Measurements from ENCODE around the gene CERS1. TPM values are rescaled to one million over a fixed set of nuclear protein-coding genes. Genes with fewer than 3 reads are reported as not detected.

CERS1 gene
- total and polyA plus RNA-seq, 2 donors: 2.2 to 7.2 TPM

DNA sequence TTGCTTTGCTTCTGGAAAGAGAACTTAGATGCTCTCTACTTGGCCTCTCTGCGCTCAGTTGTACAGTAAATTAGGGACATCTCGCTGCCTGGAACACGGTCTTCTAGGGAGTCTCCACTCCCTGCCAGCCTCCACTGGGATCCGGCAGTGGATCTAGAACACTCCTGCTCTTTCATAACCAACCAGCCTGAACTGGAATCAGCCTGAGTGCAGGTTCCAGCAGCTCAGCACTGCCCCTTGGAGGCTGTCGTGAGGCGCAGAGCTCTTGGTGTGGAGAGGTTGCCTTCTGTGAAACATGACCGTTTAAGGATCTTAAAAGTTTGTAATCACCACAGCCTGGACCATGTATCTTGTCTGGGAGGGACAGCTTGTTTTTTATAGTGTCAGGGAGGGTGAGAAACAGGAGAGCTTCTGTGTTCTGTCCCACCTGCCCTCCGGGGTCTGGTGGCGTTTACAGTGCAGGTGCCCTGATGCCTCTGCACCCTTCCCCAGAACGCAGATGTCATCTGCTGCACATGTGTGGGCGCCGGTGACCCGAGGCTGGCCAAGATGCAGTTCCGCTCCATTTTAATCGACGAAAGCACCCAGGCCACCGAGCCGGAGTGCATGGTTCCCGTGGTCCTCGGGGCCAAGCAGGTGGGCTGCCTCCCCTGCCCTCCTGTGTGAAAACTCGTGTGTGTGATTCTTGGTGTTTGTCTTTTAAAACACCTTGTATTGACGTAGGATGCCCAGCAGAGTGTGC is 39.4 kb downstream of the CERS1 start:
- DNase-seq (ENCODE audit: extremely low spot score): no peak
- Histone ChIP-seq H3K4me3 (ENCODE audit: low read depth, low read length) (no peak overlapping the region), H3K27ac (ENCODE audit: low read depth) (no peak overlapping the region), H3K4me1 (ENCODE audit: insufficient read depth) (no peaks in the 10 kb centered on the region), H3K36me3 (ENCODE audit: insufficient read depth) (peaks cover 20% of the 10 kb centered on the region)
- 86% methylated on average over 22 of the region's 22 CpGs for WGBS

DNA sequence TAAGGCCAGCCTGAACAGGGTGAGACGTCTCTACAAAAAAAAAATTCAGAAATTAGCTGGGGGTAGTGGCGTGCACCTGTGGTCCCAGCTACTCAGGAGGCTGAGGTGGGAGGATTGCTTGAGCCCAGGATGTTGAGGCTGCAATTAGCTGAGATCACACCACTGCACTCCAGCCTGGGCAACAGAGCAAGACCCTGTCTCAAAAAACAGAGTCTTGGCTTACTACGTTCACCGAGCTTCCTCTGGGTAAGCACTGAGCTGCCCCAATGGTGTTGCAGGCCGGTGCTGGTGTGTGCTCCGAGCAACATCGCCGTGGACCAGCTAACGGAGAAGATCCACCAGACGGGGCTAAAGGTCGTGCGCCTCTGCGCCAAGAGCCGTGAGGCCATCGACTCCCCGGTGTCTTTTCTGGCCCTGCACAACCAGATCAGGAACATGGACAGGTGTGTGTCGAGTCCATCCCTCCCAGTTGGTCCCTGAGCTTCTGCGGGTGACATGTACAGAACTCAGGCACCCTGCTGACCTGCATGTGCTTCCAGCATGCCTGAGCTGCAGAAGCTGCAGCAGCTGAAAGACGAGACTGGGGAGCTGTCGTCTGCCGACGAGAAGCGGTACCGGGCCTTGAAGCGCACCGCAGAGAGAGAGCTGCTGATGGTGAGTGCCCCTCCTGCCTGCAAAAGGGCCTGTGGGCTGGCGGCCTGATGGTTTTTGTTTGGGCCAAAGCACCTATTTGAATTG is 40.1 kb downstream of the CERS1 start:
- Histone ChIP-seq H3K36me3 (ENCODE audit: insufficient read depth) (peaks cover 18% of the 10 kb centered on the region), H3K4me1 (ENCODE audit: insufficient read depth) (no peaks in the 10 kb centered on the region), H3K4me3 (ENCODE audit: low read depth, low read length) (no peak overlapping the region), H3K27ac (ENCODE audit: low read depth) (no peak overlapping the region)
- WGBS: 91% methylated on average over 27 of the region's 27 CpGs
- no peak for DNase-seq (ENCODE audit: extremely low spot score)

- H3K4me1 ChIP-seq (ENCODE audit: insufficient read depth): no peaks in the 10 kb centered on the region
- H3K36me3 ChIP-seq (ENCODE audit: insufficient read depth): peaks cover 14% of the 10 kb centered on the region
- no peak for DNase-seq (ENCODE audit: extremely low spot score)
- H3K4me3 ChIP-seq (ENCODE audit: low read depth, low read length): no peak overlapping the region
- WGBS: 96% methylated on average over 33 of the region's 33 CpGs
- no peak overlapping the region for H3K27ac ChIP-seq (ENCODE audit: low read depth)
Measured at GRCh38 chr19:18854982-18855381, 41.0 kb downstream of the CERS1 start.

DNA sequence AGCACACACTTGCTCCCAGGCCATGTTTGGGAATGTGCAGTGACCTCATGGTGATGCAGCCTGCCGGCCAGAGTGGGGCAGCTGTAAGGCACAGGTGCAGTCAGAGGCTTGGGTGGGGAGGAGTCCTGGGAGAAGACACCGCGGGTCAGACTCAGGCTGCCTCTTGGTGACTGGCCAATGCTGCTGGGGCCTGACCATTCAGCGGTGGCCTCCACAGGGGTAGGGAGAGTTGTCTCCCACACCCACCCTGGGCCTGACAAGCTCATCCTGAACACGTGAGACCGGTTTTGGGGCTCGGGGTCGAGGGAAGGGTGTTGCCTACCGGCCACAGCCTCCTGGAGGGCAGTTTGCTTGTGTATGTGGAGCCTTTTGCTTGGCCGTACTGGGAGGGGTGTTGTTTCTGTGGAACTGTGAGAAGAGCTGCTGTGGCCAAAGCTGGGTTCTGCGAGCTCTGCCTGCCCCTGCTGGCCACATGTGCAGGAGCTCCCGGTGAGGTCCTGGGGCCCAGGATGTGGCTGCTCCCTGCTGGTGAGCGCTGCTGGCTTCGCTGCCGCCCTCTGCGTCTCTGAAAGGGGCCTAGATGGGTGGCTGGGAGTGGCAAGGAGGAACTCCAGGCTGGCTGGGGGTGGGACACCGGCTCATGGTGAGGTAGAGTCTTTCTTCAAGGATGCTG is 42.1 kb downstream of the CERS1 start:
- DNase-seq (ENCODE audit: extremely low spot score): no peak
- no peak overlapping the region for H3K27ac ChIP-seq (ENCODE audit: low read depth)
- WGBS: 78% methylated on average over 17 of the region's 17 CpGs
- peaks cover 13% of the 10 kb centered on the region for H3K36me3 ChIP-seq (ENCODE audit: insufficient read depth)
- H3K4me1 ChIP-seq (ENCODE audit: insufficient read depth): no peaks in the 10 kb centered on the region
- no peak overlapping the region for H3K4me3 ChIP-seq (ENCODE audit: low read depth, low read length)

- WGBS: 82% methylated on average over 12 of the region's 12 CpGs
- DNase-seq (ENCODE audit: extremely low spot score): peak; percentile 55
- Histone ChIP-seq H3K4me3 (ENCODE audit: low read depth, low read length) (no peak overlapping the region), H3K36me3 (ENCODE audit: insufficient read depth) (peaks cover 12% of the 10 kb centered on the region), H3K4me1 (ENCODE audit: insufficient read depth) (no peaks in the 10 kb centered on the region), H3K27ac (ENCODE audit: low read depth) (no peak overlapping the region)
Measured at GRCh38 chr19:18852648-18853047, 43.3 kb downstream of the CERS1 start.

DNA sequence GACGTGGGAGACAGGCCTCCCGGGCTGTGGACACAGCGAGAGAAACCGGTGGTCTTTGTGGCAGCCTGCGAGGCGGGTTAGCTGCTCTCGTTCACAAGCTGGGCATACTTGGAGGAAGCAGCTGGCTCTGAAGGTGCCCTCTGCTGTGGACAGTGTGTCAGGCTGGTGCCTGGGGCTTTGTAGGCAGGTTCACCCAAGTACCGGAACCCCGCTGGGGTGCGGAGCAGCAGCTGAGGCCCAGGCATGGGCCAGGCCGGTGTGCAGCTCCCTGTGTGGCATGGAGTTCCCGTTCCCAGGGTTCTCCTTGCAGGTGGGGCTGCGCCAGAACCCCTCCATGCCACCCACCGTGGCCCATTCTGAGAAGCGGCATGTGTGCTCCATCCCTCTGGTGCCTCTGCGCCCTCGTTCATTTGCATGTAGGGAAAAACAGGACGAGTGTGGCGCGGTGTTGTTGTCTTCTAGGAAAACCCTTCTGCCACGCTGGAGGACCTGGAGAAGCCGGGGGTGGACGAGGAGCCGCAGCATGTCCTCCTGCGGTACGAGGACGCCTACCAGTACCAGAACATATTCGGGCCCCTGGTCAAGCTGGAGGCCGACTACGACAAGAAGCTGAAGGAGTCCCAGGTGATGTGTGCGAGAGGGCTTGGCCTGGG is 44.2 kb downstream of the CERS1 start:
- no peak overlapping the region for H3K4me3 ChIP-seq (ENCODE audit: low read depth, low read length)
- peaks cover 8% of the 10 kb centered on the region for H3K36me3 ChIP-seq (ENCODE audit: insufficient read depth)
- 95% methylated on average over 31 of the region's 31 CpGs for WGBS
- H3K27ac ChIP-seq (ENCODE audit: low read depth): no peak overlapping the region
- DNase-seq (ENCODE audit: extremely low spot score): no peak
- H3K4me1 ChIP-seq (ENCODE audit: insufficient read depth): no peaks in the 10 kb centered on the region

GRCh38 chr19:18850471-18851375 is 45.2 kb downstream of the CERS1 start:
- H3K27ac ChIP-seq (ENCODE audit: low read depth): no peak overlapping the region
- peaks cover 8% of the 10 kb centered on the region for H3K36me3 ChIP-seq (ENCODE audit: insufficient read depth)
- WGBS: 68% methylated on average over 27 of the region's 27 CpGs
- H3K4me1 ChIP-seq (ENCODE audit: insufficient read depth): no peaks in the 10 kb centered on the region
- DNase-seq (ENCODE audit: extremely low spot score): no peak
- H3K4me3 ChIP-seq (ENCODE audit: low read depth, low read length): no peak overlapping the region

DNA sequence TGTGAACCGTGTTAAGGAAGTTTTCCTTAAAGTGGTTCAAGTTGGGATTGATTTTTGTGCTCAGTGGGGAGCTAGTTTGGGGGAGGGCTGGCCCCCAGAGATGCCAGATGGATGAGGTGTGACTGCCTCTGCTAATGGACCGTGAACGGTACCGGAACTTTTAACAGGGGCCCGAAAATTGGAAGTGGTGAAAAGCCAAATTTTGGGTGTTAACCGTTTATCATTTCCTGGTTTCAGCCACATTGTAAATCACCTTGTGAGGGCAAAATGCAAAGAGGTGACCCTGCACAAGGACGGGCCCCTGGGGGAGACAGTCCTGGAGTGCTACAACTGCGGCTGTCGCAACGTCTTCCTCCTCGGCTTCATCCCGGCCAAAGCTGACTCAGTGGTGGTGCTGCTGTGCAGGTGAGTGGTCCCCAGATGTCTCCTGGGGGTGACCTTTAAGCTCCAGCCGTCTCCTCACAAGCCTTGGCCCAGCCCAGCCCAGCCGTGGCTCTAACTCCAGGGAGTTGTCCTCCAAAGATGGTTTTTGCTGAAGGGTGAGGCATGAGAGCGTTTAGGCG is 46.0 kb downstream of the CERS1 start:
- Histone ChIP-seq H3K27ac (ENCODE audit: low read depth) (peak overlapping the region; percentile 71), H3K36me3 (ENCODE audit: insufficient read depth) (peaks cover 5% of the 10 kb centered on the region), H3K4me1 (ENCODE audit: insufficient read depth) (no peaks in the 10 kb centered on the region), H3K4me3 (ENCODE audit: low read depth, low read length) (no peak overlapping the region)
- DNase-seq (ENCODE audit: extremely low spot score): no peak
- WGBS: 55% methylated on average over 16 of the region's 16 CpGs

DNA sequence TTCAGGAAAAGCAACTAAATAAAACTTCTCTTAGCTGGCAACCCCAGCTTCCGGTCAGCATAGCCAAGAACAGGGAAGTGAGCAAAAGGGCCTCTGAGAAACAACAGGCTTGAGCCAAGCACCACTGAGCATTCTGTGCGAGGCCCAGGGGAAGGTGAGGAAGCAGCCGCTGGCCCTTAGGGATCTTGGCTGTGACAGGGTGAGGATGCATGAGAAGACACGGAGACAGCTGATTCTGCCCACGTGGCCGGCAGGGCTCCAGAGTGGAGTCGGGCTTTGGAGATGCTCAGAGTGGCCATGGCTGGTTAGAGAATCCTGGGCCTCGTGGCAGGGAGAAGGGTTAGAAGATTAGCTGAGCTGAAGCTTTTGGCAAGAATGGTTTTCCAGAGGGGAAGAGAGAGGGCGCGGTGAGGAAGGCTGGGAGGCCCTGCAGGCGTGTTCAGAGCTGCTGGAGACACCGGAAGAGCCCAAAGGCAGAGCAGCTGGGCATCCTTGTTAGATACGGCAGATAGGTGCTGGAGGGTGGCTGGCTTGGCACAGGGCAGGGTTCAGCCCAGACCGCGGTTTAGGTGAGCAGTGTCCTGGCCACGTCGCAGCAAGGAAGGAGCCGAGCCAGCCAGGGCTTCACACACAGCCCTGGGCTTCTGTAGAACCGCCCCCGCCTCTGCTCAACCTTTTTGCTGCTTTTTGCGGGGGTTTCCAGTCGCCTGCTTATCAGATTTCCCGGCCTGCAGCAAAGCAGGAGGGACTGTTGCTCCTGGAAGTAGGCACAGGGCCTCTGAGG is 46.9 kb downstream of the CERS1 start:
- WGBS: 36% methylated on average over 23 of the region's 23 CpGs
- no peak for DNase-seq (ENCODE audit: extremely low spot score)
- Histone ChIP-seq H3K4me3 (ENCODE audit: low read depth, low read length) (no peak overlapping the region), H3K36me3 (ENCODE audit: insufficient read depth) (peaks cover 2% of the 10 kb centered on the region), H3K4me1 (ENCODE audit: insufficient read depth) (no peaks in the 10 kb centered on the region), H3K27ac (ENCODE audit: low read depth) (no peak overlapping the region)

DNA sequence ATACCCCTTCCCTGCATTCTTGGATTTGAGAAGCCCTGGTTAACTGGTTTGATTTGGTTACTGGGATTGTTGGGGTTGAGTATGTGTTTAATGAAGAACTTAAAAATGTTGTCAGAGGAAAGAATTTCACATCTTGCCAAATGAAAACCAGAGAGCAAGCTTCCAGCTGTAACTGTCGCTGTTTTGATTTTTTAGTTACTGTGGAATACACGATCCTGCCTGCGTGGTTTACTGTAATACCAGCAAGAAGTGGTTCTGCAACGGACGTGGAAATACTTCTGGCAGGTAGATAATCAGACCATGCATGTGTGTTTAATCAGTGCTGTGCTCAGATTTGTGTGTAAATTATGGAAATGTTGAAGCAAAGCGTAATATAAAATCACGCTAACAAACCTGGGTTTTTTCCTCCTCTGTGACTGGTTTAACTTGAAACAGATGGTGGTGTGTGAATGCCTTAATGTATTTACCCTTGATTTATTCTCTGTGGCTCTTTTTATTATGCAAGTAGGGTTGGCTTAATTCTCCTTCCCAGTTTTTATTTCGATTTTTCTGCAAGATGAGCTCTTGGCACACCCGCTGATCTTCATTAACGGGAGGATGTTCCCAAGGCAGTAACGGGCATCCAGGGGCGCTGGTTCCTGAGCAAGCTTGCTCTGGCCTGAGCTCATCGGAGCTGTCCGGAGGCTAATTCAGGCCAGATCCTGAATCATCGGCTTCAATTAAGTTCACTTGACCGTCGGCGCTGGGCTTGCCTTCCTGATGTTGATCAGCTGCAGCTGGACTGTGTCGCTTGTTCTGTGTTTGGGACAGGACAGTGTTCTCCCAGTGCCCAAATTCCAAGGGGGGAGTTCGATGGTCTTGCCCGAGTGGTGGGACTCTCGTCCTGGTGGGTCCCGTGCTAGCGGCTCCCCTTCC is 48.2 kb downstream of the CERS1 start:
- Histone ChIP-seq H3K4me3 (ENCODE audit: low read depth, low read length) (no peak overlapping the region), H3K4me1 (ENCODE audit: insufficient read depth) (no peaks in the 10 kb centered on the region), H3K36me3 (ENCODE audit: insufficient read depth) (peaks cover 2% of the 10 kb centered on the region), H3K27ac (ENCODE audit: low read depth) (no peak overlapping the region)
- DNase-seq (ENCODE audit: extremely low spot score): no peak
- WGBS: 61% methylated on average over 24 of the region's 24 CpGs

GRCh38 chr19:18846862-18847548 is 49.0 kb downstream of the CERS1 start:
- H3K4me3 ChIP-seq (ENCODE audit: low read depth, low read length): no peak overlapping the region
- H3K4me1 ChIP-seq (ENCODE audit: insufficient read depth): no peaks in the 10 kb centered on the region
- WGBS: 58% methylated on average over 19 of the region's 19 CpGs
- DNase-seq (ENCODE audit: extremely low spot score): no peak
- H3K36me3 ChIP-seq (ENCODE audit: insufficient read depth): peaks cover under 1% of the 10 kb centered on the region
- no peak overlapping the region for H3K27ac ChIP-seq (ENCODE audit: low read depth)
